Duodenal mucosa (tissue), 2 donors: ENCODE data around the gene CTXN1.
"Not testable (repeated sequence)": the region's sequence is repeated elsewhere in the genome, so short reads cannot be mapped to it uniquely, and the experiment has no call there.

Experiments
- H3K27ac ChIP-seq: one replicate; pipeline ENCODE4 v1.7.0; 2013; ENCODE audit warnings: low read depth, low read length
- H3K27me3 ChIP-seq, 2 donors: one replicate each; pipeline ENCODE4 v1.7.0; 2013; ENCODE audit warnings: low read length in 2 of 2, control low read depth in 1 of 2; ENCODE audit not compliant: insufficient read depth in 2 of 2, control insufficient read depth in 1 of 2
- H3K36me3 ChIP-seq, 2 donors: one replicate each; pipeline ENCODE4 v1.7.0; 2013; ENCODE audit warnings: low read length in 2 of 2, control low read depth in 1 of 2; ENCODE audit not compliant: insufficient read depth in 2 of 2, control insufficient read depth in 1 of 2
- H3K4me1 ChIP-seq, 2 donors: one replicate each; pipeline ENCODE4 v1.7.0; 2013; ENCODE audit warnings: low read length in 2 of 2, control low read depth in 1 of 2; ENCODE audit not compliant: insufficient read depth in 2 of 2, control insufficient read depth in 1 of 2
- H3K4me3 ChIP-seq, 2 donors: one replicate each; pipeline ENCODE4 v1.7.0; 2013; ENCODE audit warnings: low read length in 2 of 2, low read depth in 1 of 2
- H3K9ac ChIP-seq, 2 donors: one replicate each; pipeline ENCODE4 v1.7.0; 2013; ENCODE audit warnings: low read length in 2 of 2, low read depth in 1 of 2
- H3K9me3 ChIP-seq, 2 donors: one replicate each; pipeline ENCODE4 v1.7.0; 2013; ENCODE audit warnings: low read length in 2 of 2, control low read depth in 1 of 2; ENCODE audit not compliant: control insufficient read depth in 1 of 2

CTXN1 gene

DNA sequence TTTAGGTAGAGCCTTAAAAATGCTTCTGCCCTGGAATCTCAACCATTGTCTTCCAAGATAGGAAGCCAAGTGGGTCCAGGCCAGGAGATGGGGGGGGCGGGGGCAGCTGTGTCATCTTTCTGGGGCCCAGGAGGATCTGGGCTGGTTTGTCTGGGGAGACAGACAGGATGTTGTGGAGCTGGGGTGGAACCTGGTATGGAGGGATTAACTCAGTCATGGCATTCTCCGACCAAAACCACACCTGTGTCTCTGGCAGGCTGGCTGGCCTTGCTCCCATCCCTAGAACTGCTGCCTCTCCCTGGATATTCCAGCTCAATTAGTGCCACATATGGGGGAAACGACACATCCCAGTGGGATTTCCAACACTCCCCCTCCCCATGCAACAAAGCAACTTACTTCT lies 25.0 kb downstream of the CTXN1 start:
- no peak overlapping the region for H3K27ac ChIP-seq
- H3K9me3 ChIP-seq, result no peaks in the 10 kb centered on the region
- no peaks in the 10 kb centered on the region for H3K27me3 ChIP-seq
- no peak overlapping the region for H3K9ac ChIP-seq
- H3K4me3 ChIP-seq, result no peak overlapping the region
- H3K4me1 ChIP-seq, result peaks cover 14 to 22% of the 10 kb centered on the region in 2 donors
- no peaks in the 10 kb centered on the region for H3K36me3 ChIP-seq

DNA sequence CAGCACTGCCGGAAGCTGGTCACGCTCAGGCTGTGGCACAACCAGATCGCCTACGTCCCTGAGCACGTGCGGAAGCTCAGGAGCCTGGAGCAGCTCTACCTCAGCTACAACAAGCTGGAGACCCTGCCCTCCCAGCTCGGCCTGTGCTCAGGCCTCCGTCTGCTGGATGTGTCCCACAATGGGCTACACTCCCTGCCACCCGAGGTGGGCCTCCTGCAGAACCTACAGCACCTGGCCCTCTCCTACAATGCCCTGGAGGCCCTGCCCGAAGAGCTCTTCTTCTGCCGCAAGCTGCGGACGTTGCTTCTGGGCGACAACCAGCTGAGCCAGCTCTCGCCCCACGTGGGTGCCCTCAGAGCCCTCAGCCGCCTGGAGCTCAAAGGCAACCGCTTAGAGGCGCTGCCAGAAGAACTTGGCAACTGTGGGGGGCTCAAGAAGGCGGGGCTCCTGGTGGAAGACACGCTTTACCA lies 25.5 kb downstream of the CTXN1 start:
- Histone ChIP-seq H3K9ac (no peak overlapping the region), H3K36me3 (no peaks in the 10 kb centered on the region), H3K4me3 (no peak overlapping the region), H3K27ac (no peak overlapping the region), H3K4me1 (peaks cover 14 to 22% of the 10 kb centered on the region in 2 donors), H3K27me3 (no peaks in the 10 kb centered on the region), H3K9me3 (no peaks in the 10 kb centered on the region)

DNA sequence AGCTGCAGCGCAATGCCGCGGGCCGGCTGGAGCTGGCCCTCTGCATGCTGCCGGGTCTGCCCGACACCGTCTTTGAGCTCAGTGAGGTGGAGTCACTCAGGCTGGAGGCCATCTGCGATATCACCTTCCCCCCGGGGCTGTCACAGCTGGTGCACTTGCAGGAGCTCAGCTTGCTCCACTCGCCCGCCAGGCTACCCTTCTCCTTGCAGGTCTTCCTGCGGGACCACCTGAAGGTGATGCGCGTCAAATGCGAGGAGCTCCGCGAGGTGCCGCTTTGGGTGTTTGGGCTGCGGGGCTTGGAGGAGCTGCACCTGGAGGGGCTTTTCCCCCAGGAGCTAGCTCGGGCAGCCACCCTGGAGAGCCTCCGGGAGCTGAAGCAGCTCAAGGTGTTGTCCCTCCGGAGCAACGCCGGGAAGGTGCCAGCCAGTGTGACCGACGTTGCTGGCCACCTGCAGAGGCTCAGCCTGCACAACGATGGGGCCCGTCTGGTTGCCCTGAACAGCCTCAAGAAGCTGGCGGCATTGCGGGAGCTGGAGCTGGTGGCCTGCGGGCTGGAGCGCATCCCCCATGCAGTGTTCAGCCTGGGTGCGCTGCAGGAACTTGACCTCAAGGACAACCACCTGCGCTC lies 26.1 kb downstream of the CTXN1 start:
- H3K27ac ChIP-seq, result no peak overlapping the region
- no peaks in the 10 kb centered on the region for H3K9me3 ChIP-seq
- H3K4me3 ChIP-seq, result no peak overlapping the region
- H3K4me1 ChIP-seq, result peaks cover 9 to 17% of the 10 kb centered on the region in 2 donors
- H3K27me3 ChIP-seq, result no peaks in the 10 kb centered on the region
- H3K36me3 ChIP-seq, result no peaks in the 10 kb centered on the region
- no peak overlapping the region for H3K9ac ChIP-seq

DNA sequence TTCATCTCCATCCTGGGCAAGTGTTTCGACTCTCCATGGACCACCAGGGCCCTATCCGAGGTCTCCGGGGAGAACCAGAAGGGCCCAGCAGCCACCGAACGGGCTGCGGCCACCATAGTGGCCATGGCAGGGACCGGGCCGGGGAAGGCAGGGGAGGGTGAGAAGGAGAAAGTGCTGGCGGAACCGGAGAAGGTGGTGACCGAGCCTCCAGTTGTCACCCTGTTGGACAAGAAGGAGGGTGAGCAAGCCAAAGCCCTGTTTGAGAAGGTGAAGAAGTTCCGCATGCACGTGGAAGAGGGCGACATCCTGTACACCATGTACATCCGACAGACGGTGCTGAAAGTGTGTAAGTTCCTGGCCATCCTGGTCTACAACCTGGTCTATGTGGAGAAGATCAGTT lies 27.0 kb downstream of the CTXN1 start:
- no peaks in the 10 kb centered on the region for H3K9me3 ChIP-seq
- no peak overlapping the region for H3K27ac ChIP-seq
- H3K9ac ChIP-seq, result no peak overlapping the region
- H3K4me3 ChIP-seq, result no peak overlapping the region
- H3K4me1 ChIP-seq, result peaks cover 6 to 10% of the 10 kb centered on the region in 2 donors
- H3K27me3 ChIP-seq, result no peaks in the 10 kb centered on the region
- H3K36me3 ChIP-seq, result no peaks in the 10 kb centered on the region

DNA sequence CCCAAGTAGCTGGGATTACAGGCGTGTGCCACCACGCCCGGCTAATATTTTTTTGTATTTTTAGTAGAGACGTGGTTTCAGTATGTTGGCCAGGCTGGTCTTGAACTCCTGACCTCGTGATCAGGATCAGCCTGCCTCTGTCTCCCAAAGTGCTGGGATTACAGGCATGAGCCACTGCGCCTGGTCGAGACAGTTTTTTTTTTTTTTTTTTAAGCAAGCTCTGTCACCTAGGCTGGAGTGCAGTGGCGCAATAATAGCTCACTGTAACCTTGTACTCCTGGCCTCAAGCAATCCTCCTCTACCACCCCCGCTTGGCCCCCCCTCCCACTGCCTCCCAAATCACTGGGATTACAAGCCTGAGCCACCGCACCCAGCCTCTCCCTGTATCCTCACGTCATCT lies 28.6 kb downstream of the CTXN1 start:
- Histone ChIP-seq H3K4me1 (no peaks in the 10 kb centered on the region), H3K4me3 (no peak overlapping the region), H3K27ac (no peak overlapping the region), H3K9ac (no peak overlapping the region), H3K36me3 (no peaks in the 10 kb centered on the region), H3K27me3 (no peaks in the 10 kb centered on the region), H3K9me3 (no peaks in the 10 kb centered on the region)

DNA sequence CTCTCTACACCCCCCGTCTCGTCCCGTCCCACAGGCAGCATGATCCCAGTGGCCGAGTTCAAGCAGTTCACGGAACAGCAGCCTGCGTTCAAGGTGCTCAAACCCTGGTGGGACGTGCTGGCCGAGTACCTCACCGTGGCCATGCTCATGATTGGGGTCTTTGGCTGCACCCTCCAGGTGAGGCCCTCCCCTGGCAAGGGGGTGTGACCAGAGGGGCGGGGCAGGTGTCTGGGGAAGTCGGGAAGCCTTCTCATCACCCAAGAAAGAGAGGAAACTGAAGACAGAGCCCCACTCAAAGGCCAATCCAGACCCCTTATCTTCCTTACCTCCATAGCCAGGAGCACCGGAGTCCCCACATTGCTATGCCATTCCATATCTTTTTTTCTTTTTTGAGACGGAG lies 30.4 kb downstream of the CTXN1 start:
- Histone ChIP-seq H3K36me3 (no peaks in the 10 kb centered on the region), H3K27ac (no peak overlapping the region)

DNA sequence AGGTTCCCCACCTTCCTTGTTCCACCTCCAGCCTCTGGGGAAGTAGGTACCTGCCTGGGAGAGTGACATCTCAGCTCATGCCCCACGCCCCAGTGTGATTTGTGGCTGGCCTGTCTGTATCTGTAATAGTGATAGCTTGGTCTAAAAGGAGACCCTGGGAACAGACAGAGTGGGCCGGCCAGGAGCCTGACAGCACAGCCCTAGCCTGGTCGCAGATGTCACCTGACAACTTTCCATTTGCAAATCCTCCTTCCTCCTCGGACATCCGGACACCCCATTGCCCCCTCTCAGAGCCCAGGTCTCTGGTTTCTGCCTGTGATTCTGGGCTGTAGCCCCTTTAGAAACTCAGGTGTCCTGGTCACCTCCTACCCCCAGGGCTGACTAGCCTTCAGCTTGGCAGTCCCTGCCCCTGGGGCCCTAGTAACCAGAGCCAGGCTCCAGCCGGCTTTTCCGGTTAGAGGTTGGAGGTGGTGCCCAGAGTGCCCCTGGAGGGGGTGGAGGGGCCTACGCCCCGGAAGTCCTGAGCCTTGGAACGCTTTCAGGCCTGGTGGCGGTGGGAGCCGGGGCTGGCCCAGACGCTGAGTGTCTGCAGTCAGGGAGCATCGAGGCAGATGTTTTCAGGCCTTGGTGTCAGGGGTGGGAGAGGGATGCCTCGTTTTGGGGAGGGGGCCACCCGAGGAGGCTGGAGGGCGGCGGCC lies 31.2 kb downstream of the CTXN1 start:
- Histone ChIP-seq H3K4me3 (no peak overlapping the region), H3K36me3 (no peaks in the 10 kb centered on the region), H3K27ac (no peak overlapping the region), H3K4me1 (no peaks in the 10 kb centered on the region), H3K9ac (peak overlapping the region in 1 of 2 donors; percentile 11), H3K9me3 (no peaks in the 10 kb centered on the region), H3K27me3 (no peaks in the 10 kb centered on the region)

More for the DNA sequence above, 30.4 kb downstream of the CTXN1 start:
- Histone ChIP-seq H3K4me3 (no peak overlapping the region), H3K9me3 (no peaks in the 10 kb centered on the region), H3K27me3 (no peaks in the 10 kb centered on the region), H3K4me1 (no peaks in the 10 kb centered on the region), H3K9ac (no peak overlapping the region)

DNA sequence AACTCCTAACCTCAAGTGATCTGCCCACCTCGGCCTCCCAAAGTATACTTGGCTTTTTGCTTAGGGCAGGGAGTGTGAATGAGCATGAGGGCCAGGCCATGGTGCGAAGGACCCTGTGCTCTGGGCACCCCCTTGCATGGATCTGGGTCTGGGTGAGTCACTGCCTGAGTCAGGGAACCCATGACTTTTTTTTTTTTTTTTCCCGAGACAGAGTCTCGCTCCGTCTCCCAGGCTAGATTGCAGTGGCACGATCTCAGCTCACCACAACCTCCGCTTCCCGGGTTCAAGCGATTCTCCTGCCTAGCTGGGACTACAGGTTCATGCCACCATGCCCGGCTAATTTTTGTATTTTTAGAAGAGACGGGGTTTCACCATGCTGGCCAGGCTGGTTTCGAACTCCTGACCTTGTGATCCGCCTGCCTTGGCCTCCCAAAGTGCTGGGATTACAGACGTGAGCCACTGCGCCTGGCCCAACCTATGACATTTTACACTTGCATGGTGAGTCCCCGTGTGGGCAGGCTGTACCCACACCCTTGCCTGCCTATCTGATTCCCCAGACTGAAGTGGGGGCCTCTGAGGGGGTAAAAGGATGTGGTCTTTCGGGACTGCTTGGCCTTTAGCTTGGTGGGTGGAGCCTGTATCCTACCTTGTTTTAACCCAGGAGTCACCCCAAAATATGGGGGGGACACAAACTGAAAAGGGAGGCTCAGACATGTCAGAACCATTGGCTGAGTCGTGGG lies 32.4 kb downstream of the CTXN1 start:
- H3K27ac ChIP-seq, H3K4me1 ChIP-seq, H3K36me3 ChIP-seq, H3K9ac ChIP-seq, H3K4me3 ChIP-seq, H3K27me3 ChIP-seq, H3K9me3 ChIP-seq: not testable (repeated sequence)

DNA sequence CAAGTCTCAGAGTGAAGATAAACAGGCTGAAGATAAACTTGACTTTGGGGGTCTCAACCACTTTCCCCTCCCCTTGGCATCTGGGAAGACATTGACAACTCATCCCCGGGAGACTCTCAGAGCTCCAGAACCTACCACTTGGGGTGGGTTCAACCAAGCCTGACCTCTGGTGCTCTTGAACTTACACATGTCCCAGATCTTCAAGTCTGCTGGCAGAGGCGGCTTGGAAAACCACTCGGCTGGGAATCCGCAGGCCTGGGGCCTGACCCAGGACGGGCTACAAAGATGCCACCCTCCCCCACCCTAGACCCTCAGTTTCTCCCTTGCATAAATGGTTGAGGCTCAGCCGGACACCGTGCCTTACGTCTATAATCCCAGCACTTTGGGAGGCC lies 37.1 kb downstream of the CTXN1 start:
- H3K36me3 ChIP-seq, result no peaks in the 10 kb centered on the region
- peak overlapping the region; percentile 40 to 45 for H3K4me3 ChIP-seq
- no peaks in the 10 kb centered on the region for H3K9me3 ChIP-seq
- H3K27me3 ChIP-seq, result peaks cover 0 to 4% of the 10 kb centered on the region in 2 donors
- no peaks in the 10 kb centered on the region for H3K4me1 ChIP-seq
- no peak overlapping the region for H3K27ac ChIP-seq
- H3K9ac ChIP-seq, result peak overlapping the region in 1 of 2 donors; percentile 39

DNA sequence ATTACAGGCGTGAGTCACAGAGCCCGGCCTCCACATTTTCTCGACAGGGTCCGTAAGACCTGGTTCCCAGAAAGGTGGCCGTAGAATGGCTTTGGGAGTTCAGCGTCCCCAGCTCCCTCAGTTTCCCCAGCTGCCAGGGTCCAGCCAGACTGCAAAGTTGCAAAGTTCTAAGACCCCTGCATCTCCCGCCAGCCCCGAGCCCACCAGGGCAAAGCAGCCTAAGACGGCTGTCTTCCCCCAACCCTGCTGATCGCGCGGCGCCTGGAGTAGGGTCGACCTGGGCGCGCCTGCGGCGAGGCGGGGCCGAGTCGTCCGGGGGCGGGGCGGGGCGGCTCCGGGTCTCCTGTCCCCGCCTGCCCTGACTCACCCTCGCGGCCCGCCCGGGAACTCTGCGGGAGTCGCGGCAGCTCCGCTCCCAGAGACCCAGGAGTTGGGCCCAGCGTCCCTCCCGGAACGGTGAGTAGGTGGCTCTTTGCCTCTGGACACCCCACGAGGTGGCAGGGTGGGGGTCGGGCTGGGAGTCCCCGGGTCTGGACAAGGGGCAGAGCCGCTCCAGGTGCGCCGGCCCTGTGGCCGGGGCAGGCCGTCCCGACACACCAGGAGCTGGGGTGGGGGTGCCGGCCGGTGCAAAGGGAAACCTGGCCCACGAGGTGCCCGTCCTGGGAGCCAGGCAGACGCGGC lies 37.6 kb downstream of the CTXN1 start, which contains the start of gene LRRC8E:
Gene LRRC8E (plus strand): TSS at position 366 of the 681 bp plus-strand sequence. CDS start 7,094 bp downstream, outside the sequence.
- Histone ChIP-seq H3K36me3 (no peaks in the 10 kb centered on the region), H3K27ac (no peak within 1 kb of the TSS), H3K27me3 (peaks cover 0 to 4% of the 10 kb centered on the region in 2 donors), H3K4me3 (peak within 1 kb of the TSS; percentile 40 to 45), H3K4me1 (no peaks in the 10 kb centered on the region), H3K9ac (peak within 1 kb of the TSS; percentile 32 to 39), H3K9me3 (no peaks in the 10 kb centered on the region)
